Esophagus squamous epithelium (tissue), 4 donors: ENCODE measurements around the gene SMLR1.

Experiments
- CTCF ChIP-seq, 6 experiments: fragments of 450-650 bp in 4 of 6; fragments of 200-600 bp in 2 of 6; sonication (generic) in 2 of 6; IDR thresholded peaks; one replicate each; pipeline ENCODE4 v1.5.1; 2016 to 2019; ENCODE audit warnings: antibody characterized with exemption in 6 of 6, mild to moderate bottlenecking in 4 of 6, moderate library complexity in 4 of 6
- POLR2A ChIP-seq, 4 donors: fragments of 450-650 bp; IDR thresholded peaks; one replicate each; pipeline ENCODE4 v1.6.1; 2017; ENCODE audit warnings: antibody characterized with exemption in 4 of 4, mild to moderate bottlenecking in 4 of 4, moderate library complexity in 3 of 4

- no peak for TF ChIP-seq POLR2A (IDR thresholded peaks at IDR 0.05)
- TF ChIP-seq CTCF (IDR thresholded peaks at IDR 0.05) = no peak
Observed at GRCh38 chr6:130869681-130870080, 42.5 kb downstream of the SMLR1 start.
